Upper lobe of right lung (tissue), 1 donor: Measurements from ENCODE around the gene USP54. TPM values are rescaled to one million over a fixed set of nuclear protein-coding genes. Genes with fewer than 3 reads are reported as not detected.

Experiments used
- ATAC-seq: fragments of 200-7000 bp; cut with Tn5 transposase; one replicate; pipeline ENCODE4 v1.9.1; 2020; ENCODE audit warnings: mild to moderate bottlenecking, moderate library complexity
- DNase-seq: peaks from one replicate; pipeline ENCODE4 v3.0.0-alpha.2; 2020
- H3K27ac ChIP-seq: fragments of 200-600 bp; one replicate; pipeline ENCODE4 v1.8.0; 2022
- H3K27me3 ChIP-seq: fragments of 200-600 bp; one replicate; pipeline ENCODE4 v1.8.0; 2022; ENCODE audit warnings: mild to moderate bottlenecking
- H3K36me3 ChIP-seq: fragments of 200-600 bp; one replicate; pipeline ENCODE4 v1.8.0; 2022
- H3K4me1 ChIP-seq: fragments of 200-600 bp; one replicate; pipeline ENCODE4 v1.8.0; 2022
- H3K4me3 ChIP-seq: fragments of 200-600 bp; one replicate; pipeline ENCODE4 v1.8.0; 2022; ENCODE audit warnings: mild to moderate bottlenecking
- H3K9me3 ChIP-seq: fragments of 200-600 bp; one replicate; pipeline ENCODE4 v1.8.0; 2022
- CTCF ChIP-seq: fragments of 200-600 bp; IDR thresholded peaks from one replicate; pipeline ENCODE4 v1.8.0; 2022; ENCODE audit warnings: antibody characterized with exemption
- intact Hi-C: fragments of 100-400 bp; cut with DNase I; formaldehyde crosslinking; loops from one replicate; pipeline ENCODE4 v1.11.0; 2022
- total RNA-seq: library from RNA; stranded (reverse); fragmentation: NEBNext Ultra II Directional; extraction: Animal tissue kit (Norgen Biotek cat#: 25700); gene quantifications from one replicate; pipeline ENCODE4 v1.2.1, GENCODE V29; 2021
- donor health status: DM: no; HTN: yes; CAD: no; lungs with severe emphysema.

Gene USP54
- total RNA-seq, 1 donor from 2014 or later = 114 TPM

GRCh38 chr10:73480158-73480557 lies 111.0 kb downstream of the USP54 start:
- peaks cover 52% of the 10 kb centered on the region for H3K36me3 ChIP-seq
- H3K4me3 ChIP-seq = no peak overlapping the region
- no peak for TF ChIP-seq CTCF
- no peak overlapping the region for H3K27ac ChIP-seq
- no peak for ATAC-seq
- H3K4me1 ChIP-seq = no peaks in the 10 kb centered on the region
- no peaks in the 10 kb centered on the region for H3K27me3 ChIP-seq
- intact Hi-C loops = no loop called here
- no peak for DNase-seq
- no peaks in the 10 kb centered on the region for H3K9me3 ChIP-seq

GRCh38 chr10:73478636-73479035 lies 112.5 kb downstream of the USP54 start:
- ATAC-seq = no peak
- H3K27ac ChIP-seq = no peak overlapping the region
- intact Hi-C loops = no loop called here
- DNase-seq = no peak
- H3K4me3 ChIP-seq = no peak overlapping the region
- peaks cover 67% of the 10 kb centered on the region for H3K36me3 ChIP-seq
- H3K9me3 ChIP-seq = no peaks in the 10 kb centered on the region
- H3K4me1 ChIP-seq = no peaks in the 10 kb centered on the region
- H3K27me3 ChIP-seq = no peaks in the 10 kb centered on the region
- TF ChIP-seq CTCF = no peak

GRCh38 chr10:73471226-73471625 lies 119.9 kb downstream of the USP54 start:
- no peak for TF ChIP-seq CTCF
- no peaks in the 10 kb centered on the region for H3K9me3 ChIP-seq
- H3K27me3 ChIP-seq = no peaks in the 10 kb centered on the region
- ATAC-seq = no peak
- intact Hi-C loops = no loop called here
- peaks cover 96% of the 10 kb centered on the region for H3K36me3 ChIP-seq
- DNase-seq = no peak
- H3K27ac ChIP-seq = no peak overlapping the region
- no peak overlapping the region for H3K4me3 ChIP-seq
- no peaks in the 10 kb centered on the region for H3K4me1 ChIP-seq

- DNase-seq = no peak
- intact Hi-C loops = no loop called here
- H3K36me3 ChIP-seq = peaks cover 91% of the 10 kb centered on the region
Measured at GRCh38 chr10:73469579-73469978, 121.6 kb downstream of the USP54 start.

GRCh38 chr10:73467206-73467605 lies 123.9 kb downstream of the USP54 start:
- no peaks in the 10 kb centered on the region for H3K27me3 ChIP-seq
- TF ChIP-seq CTCF = no peak

More at GRCh38 chr10:73469579-73469978, 121.6 kb downstream of the USP54 start:
- H3K27me3 ChIP-seq = no peaks in the 10 kb centered on the region
- H3K9me3 ChIP-seq = no peaks in the 10 kb centered on the region
- no peaks in the 10 kb centered on the region for H3K4me1 ChIP-seq
- no peak for TF ChIP-seq CTCF
- no peak overlapping the region for H3K4me3 ChIP-seq
- no peak for ATAC-seq
- H3K27ac ChIP-seq = no peak overlapping the region

More at GRCh38 chr10:73467206-73467605, 123.9 kb downstream of the USP54 start:
- peaks cover 74% of the 10 kb centered on the region for H3K36me3 ChIP-seq
- no peak for ATAC-seq
- no peak for DNase-seq
- no peaks in the 10 kb centered on the region for H3K4me1 ChIP-seq
- no peak overlapping the region for H3K27ac ChIP-seq
- H3K9me3 ChIP-seq = no peaks in the 10 kb centered on the region
- H3K4me3 ChIP-seq = no peak overlapping the region
- intact Hi-C loops = no loop called here
